Measurements from ENCODE around the gene RTL10. TPM values are rescaled to one million over a fixed set of nuclear protein-coding genes. Genes with fewer than 3 reads are reported as not detected.
"Not testable (repeated sequence)": the region's sequence is repeated elsewhere in the genome, so short reads cannot be mapped to it uniquely, and the experiment has no call there.

RTL10 gene
- total RNA-seq, 2 experiments from 2014 or later: 18.7 to 23.1 TPM

DNA sequence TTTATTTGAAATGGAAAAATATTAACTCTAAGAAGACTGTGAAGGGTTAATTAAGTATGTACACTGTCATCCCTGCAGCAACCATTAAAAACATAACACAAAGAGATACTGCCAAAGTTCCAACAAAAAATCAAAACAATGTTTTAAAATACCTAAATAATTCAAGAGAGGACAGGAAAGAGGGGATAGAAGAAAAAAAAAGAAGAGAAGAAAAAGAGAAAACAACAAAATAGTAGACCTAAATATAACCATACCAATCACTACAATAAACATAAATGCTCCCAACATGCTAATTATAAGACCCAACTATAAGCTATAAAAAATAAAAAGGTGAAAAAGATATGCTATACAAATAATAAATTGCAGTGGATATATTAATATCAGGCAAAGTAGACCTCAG, 20.1 kb downstream of the RTL10 start:
- no peak overlapping the region for H3K4me3 Mint-ChIP-seq
- DNase-seq: no peak
- H3K4me1 Mint-ChIP-seq: peaks cover 28% of the 10 kb centered on the region
- H3K36me3 Mint-ChIP-seq: peaks cover 7% of the 10 kb centered on the region
- no peaks in the 10 kb centered on the region for H3K27me3 Mint-ChIP-seq
- H3K27ac Mint-ChIP-seq: no peak overlapping the region
- H3K9me3 Mint-ChIP-seq: no peaks in the 10 kb centered on the region

DNA sequence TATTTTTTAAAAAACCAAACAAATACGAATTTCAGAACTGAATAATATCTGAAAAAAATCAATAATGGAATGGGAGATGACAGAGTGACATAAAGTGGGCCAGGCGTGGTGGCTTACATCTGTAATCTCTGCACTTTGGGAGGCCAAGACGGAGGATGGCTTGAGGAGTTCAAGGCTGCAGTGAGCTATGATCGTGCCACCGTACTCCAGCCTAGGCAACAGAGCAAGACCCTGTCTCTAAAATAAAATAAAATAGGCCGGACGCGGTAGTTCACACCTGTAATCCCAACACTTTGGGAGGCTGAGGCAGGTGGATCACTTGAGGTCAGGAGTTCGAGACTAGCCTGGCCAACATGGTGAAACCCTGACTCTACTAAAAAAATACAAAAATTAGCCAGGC, 21.3 kb downstream of the RTL10 start:
- not testable (repeated sequence) for H3K27ac Mint-ChIP-seq, H3K27me3 Mint-ChIP-seq, DNase-seq, H3K36me3 Mint-ChIP-seq, H3K4me3 Mint-ChIP-seq, H3K9me3 Mint-ChIP-seq
- peaks cover 28% of the 10 kb centered on the region for H3K4me1 Mint-ChIP-seq

DNA sequence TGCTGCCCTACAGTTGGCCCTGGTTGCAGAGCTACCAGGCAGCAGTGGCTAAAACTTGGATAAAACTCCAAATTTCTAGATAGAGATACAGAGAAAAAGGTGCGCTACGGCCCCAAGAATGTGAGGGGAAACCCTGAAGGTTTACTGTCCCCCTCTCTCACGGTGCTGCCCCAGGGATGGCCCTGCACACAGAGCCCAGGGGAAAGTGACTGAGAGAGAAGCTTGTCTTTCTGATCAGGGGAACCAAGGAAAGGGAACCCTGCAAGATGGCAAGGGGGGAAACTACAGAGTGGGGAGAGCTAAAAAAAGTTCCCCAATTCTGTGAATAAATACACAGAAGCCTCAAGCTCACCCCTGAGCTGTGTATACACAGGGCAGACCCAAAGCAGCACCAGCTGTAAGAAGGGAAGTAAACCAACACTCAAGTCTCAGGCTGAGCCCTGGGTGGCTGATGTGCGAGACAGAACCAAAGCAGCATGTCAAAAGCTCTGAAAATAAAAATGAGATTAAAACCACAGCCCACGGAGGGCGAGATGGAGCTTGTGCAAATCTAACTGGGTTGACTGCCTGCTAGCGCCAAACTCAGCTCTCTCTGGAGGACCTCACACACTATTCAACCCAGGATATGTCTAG, 22.1 kb downstream of the RTL10 start:
- DNase-seq: no peak
- H3K27ac Mint-ChIP-seq: no peak overlapping the region
- H3K4me1 Mint-ChIP-seq: peaks cover 24% of the 10 kb centered on the region
- H3K4me3 Mint-ChIP-seq: no peak overlapping the region
- no peaks in the 10 kb centered on the region for H3K9me3 Mint-ChIP-seq
- no peaks in the 10 kb centered on the region for H3K27me3 Mint-ChIP-seq
- peaks cover 7% of the 10 kb centered on the region for H3K36me3 Mint-ChIP-seq

DNA sequence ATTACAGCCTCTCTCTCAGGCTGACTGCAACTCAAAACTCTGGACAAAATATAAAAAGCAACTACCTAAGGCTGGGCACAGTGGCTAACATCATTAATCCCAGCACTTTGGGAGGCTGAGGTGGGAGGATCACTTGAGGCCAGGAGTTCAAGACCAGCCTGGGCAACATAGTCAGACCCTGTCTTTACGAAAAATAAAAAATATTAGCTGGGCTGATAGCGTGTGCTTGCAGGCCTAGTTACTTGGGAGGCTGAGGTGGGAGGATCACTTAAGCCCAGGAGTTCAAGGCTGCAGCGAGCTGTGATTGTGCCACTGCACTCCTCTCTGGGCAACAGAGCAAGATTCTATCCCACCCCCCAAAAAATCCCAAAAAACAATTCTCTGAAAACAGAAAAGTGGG, 22.7 kb downstream of the RTL10 start:
- H3K4me1 Mint-ChIP-seq: peaks cover 23% of the 10 kb centered on the region
- H3K27ac Mint-ChIP-seq, H3K27me3 Mint-ChIP-seq, H3K4me3 Mint-ChIP-seq, H3K9me3 Mint-ChIP-seq, DNase-seq, H3K36me3 Mint-ChIP-seq: not testable (repeated sequence)

DNA sequence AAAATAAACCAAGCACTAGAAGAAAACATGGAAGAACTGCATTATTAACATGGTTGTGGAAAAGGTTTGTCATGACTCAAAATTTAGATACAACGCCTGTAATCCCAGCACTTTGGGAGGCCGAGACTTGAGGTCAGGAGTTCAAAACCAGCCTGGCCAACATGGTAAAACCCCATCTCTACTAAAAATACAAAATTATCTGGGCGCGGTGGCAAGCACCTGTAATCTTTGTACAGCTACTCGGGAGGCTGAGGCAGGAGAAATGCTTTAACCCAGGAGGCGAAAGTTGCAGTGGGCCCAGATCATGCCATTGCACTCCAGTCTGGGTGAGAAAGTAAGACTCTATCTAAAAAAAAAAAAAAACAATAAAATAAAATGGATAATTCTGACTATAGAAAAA, 23.7 kb downstream of the RTL10 start:
- Mint-ChIP-seq H3K4me3 (no peak overlapping the region), H3K27ac (no peak overlapping the region)

DNA sequence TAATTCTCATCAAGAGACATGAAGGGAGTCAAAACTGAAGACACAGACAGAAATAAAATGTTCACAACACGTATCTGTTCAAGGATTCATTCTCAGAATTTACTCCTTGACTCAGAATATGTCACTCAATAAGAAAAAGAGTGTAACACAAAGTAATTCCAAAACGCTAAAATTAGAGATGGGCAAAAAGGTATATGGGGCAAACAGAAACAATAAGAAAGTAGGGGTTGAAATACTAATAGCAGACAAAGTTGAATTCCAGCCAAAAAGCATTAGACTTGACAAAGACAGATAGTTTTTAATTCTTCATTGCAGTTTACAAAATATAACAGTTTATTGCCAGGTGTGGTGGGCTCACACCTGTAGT, 26.7 kb downstream of the RTL10 start:
- H3K4me1 Mint-ChIP-seq: peaks cover 7% of the 10 kb centered on the region
- no peaks in the 10 kb centered on the region for H3K9me3 Mint-ChIP-seq

More for the DNA sequence above, 23.7 kb downstream of the RTL10 start:
- no peaks in the 10 kb centered on the region for H3K9me3 Mint-ChIP-seq
- H3K36me3 Mint-ChIP-seq: peaks cover 7% of the 10 kb centered on the region
- no peaks in the 10 kb centered on the region for H3K27me3 Mint-ChIP-seq
- H3K4me1 Mint-ChIP-seq: peaks cover 20% of the 10 kb centered on the region
- DNase-seq: no peak

DNA sequence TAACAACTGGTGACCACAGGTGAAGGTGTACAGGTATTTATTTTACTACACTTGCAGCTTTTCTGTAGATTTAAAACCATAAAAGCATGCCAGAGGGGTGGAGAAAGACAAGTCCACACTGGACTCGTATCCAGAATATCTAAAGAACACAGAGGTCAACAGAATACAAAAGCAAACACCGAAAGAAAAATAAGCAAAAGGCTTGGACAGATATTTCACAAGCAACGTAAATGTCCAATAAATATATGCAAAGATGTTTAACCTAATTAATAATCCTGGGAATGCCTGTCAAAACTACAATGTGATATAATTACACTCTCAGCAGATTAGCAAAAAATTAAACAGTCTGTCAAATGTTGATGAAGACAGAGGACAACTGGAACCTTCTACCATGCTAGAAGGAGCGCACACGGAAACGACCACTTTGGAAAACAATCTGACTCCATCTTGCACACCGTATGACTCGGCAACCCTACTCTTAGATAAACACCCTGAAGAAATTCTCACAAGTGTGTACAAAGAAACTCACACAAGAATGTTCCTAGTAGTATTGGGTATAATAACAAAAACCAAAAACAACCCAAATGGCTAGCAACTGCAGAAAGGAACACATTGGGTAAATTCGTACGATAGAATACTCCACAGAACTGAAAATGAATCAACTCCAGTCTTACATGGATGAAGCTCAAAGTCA, 27.2 kb downstream of the RTL10 start:
- no peaks in the 10 kb centered on the region for H3K9me3 Mint-ChIP-seq

More for the DNA sequence above, 26.7 kb downstream of the RTL10 start:
- no peaks in the 10 kb centered on the region for H3K27me3 Mint-ChIP-seq
- H3K4me3 Mint-ChIP-seq: no peak overlapping the region
- no peak for DNase-seq
- H3K36me3 Mint-ChIP-seq: no peaks in the 10 kb centered on the region
- H3K27ac Mint-ChIP-seq: no peak overlapping the region

DNA sequence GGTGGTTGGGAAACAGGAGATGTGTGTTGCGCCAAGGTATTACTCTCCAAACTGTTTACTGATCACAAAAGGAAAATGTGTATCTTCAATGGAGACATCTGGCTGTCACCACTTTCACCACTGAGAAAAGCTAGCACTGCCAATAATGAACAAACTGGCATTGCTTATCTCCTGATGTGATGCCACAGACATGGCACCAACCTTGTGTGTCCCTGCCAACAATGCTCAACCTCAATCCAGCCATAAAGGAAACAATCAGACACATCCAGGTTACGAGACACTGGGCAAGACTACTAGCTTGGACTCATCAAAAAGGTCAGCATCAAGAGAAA, 28.1 kb downstream of the RTL10 start:
- H3K36me3 Mint-ChIP-seq: no peaks in the 10 kb centered on the region
- no peak overlapping the region for H3K4me3 Mint-ChIP-seq
- DNase-seq: no peak
- H3K4me1 Mint-ChIP-seq: no peaks in the 10 kb centered on the region
- H3K27ac Mint-ChIP-seq: no peak overlapping the region
- no peaks in the 10 kb centered on the region for H3K9me3 Mint-ChIP-seq
- no peaks in the 10 kb centered on the region for H3K27me3 Mint-ChIP-seq

More for the DNA sequence above, 27.2 kb downstream of the RTL10 start:
- no peaks in the 10 kb centered on the region for H3K36me3 Mint-ChIP-seq
- no peak for DNase-seq
- H3K4me3 Mint-ChIP-seq: no peak overlapping the region
- H3K27ac Mint-ChIP-seq: no peak overlapping the region
- no peaks in the 10 kb centered on the region for H3K27me3 Mint-ChIP-seq
- H3K4me1 Mint-ChIP-seq: peaks cover 2% of the 10 kb centered on the region

DNA sequence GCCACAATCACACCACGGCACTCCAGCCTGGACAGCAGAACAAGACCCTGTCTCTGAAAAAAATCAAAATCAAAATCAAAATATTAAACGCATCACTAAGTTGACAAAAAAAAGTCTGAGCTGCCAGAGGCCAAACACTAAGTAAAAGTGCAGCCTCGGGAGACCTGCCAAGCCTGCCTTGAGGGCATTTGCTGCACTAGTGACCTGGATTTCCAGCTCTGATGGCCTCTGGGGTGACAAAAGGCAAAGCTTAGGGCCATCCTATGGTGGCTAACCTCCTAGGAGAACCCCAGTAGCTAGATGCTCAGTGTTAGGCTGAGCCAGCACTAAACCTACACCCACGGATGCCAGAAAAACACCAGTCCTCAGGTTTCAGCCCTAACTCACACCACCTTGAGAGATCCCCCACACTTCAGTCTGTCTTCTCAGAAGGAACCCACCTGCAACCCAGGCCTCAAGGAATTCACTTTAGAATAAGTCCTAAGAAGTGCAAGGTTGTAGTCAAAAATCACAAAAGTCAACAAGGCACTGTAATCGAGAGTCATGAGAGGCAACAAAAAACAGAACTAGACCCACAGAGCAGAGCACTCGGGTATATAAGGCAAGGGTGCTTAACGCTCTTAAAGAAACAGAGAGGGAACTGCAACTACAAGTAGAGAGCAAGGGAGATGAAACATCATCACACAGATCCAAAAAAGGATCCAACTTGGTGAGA, 28.6 kb downstream of the RTL10 start:
- Mint-ChIP-seq H3K36me3 (no peaks in the 10 kb centered on the region), H3K4me1 (no peaks in the 10 kb centered on the region), H3K27me3 (no peaks in the 10 kb centered on the region), H3K4me3 (no peak overlapping the region), H3K9me3 (no peaks in the 10 kb centered on the region), H3K27ac (no peak overlapping the region)
- no peak for DNase-seq

DNA sequence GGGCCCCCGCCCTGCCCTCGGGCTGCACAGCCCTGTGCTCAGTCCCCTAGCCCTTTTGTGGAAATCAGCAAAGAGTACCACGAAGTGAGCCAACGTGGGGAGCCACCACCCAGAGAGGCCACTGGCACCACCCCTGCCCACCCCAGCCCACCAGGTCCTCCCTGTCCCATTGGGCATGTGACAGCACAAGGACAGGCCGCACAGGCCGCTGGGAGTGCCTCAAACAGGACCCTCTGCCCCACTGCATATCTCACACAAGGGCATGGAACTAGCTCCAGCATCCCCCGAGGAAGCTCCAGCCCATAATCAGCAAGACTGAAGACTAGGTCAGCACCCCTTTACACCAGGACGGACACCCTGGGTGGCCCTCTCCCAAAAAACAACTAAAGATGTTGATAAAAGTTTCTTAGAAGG, 29.7 kb downstream of the RTL10 start:
- H3K27ac Mint-ChIP-seq: no peak overlapping the region
- no peak overlapping the region for H3K4me3 Mint-ChIP-seq
- H3K4me1 Mint-ChIP-seq: no peaks in the 10 kb centered on the region
- DNase-seq: no peak
- H3K9me3 Mint-ChIP-seq: no peaks in the 10 kb centered on the region
- H3K36me3 Mint-ChIP-seq: no peaks in the 10 kb centered on the region
- no peaks in the 10 kb centered on the region for H3K27me3 Mint-ChIP-seq

DNA sequence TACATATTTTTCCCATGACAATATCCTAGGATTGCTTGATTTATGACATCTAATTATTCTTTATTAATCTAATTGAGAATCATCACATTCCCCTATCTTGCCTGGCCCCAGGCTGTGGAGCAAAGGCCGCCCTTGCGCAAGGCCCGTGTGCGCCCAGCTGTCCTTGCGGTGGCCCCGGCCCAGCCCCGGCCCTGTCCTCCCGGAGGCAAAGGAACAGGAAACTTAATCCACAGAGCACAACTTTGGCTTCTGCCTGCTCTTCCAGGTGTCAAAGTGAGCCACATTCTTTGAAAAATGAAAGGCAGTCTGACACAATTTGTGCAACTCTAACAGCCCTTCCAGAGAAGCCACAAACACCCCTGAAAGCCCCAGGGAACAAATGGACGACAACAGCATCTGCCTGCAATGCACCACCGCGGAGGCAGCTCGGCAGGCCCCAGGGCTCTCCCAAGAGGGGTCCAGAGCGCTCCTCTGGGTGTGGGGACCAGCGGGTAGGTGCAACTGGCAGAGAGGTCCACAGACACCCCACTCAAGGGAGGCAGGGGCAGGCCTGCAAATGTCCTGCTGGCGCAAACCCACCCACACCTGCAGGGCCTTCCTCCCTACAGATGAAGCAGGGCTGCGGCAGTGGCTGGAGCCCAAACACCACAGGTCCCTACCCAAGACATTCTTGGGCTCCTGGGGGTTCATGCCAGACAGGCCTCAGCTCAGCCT, 30.3 kb downstream of the RTL10 start:
- Mint-ChIP-seq H3K27ac (no peak overlapping the region), H3K9me3 (no peaks in the 10 kb centered on the region), H3K27me3 (no peaks in the 10 kb centered on the region), H3K4me1 (no peaks in the 10 kb centered on the region), H3K36me3 (no peaks in the 10 kb centered on the region), H3K4me3 (no peak overlapping the region)
- no peak for DNase-seq

DNA sequence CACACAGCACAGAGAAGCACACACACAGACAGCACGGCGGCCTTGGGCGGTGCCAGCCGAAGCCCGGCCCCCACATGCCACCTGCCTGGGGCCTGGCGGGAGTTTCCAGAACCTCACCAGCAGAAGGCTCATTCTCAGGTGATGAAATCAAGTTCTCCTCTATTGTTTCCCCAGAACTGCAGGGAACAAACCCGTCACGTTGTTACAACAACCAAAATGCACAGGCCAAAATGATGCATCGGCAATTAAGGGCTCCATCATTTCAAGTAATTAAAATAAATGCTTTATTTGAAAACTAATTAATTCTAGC, 30.8 kb downstream of the RTL10 start:
- H3K27ac Mint-ChIP-seq: no peak overlapping the region
- no peaks in the 10 kb centered on the region for H3K4me1 Mint-ChIP-seq
- no peak overlapping the region for H3K4me3 Mint-ChIP-seq
- no peak for DNase-seq
- H3K27me3 Mint-ChIP-seq: no peaks in the 10 kb centered on the region
- no peaks in the 10 kb centered on the region for H3K9me3 Mint-ChIP-seq
- H3K36me3 Mint-ChIP-seq: no peaks in the 10 kb centered on the region

DNA sequence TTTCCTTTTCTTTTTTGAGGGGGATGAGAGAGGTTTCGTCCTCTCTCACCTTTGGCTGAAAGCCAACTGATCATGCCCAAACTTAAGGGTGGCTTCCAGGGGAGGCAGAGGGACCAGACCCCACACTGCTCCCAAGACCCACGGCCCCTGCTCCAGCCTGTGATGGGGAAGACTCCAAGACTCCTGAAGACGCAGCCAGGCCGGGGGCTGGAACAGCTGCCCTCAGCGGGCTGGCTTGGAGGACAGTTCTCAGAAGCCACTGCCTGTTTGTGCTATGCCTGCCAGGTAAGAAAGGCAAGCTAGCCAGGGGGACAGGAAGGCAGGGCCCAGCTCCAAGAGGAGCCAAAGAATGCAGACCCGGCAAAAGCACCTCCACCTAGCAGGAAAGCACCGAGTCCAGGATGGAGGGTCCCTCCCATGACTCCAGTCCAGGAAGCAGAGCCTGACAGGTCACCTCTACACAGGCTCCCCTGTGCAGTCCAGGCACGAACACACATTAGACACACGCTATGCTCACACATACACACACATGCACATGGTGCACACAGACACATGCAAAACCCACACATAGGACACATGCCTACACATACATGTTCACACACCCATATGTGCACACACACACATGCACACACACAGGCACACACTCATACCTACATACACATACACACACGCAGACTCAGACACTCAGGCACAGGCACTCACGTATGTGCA, 31.3 kb downstream of the RTL10 start:
- no peak for DNase-seq
- Mint-ChIP-seq H3K27ac (no peak overlapping the region), H3K36me3 (no peaks in the 10 kb centered on the region), H3K4me1 (no peaks in the 10 kb centered on the region), H3K9me3 (no peaks in the 10 kb centered on the region), H3K27me3 (no peaks in the 10 kb centered on the region), H3K4me3 (no peak overlapping the region)

DNA sequence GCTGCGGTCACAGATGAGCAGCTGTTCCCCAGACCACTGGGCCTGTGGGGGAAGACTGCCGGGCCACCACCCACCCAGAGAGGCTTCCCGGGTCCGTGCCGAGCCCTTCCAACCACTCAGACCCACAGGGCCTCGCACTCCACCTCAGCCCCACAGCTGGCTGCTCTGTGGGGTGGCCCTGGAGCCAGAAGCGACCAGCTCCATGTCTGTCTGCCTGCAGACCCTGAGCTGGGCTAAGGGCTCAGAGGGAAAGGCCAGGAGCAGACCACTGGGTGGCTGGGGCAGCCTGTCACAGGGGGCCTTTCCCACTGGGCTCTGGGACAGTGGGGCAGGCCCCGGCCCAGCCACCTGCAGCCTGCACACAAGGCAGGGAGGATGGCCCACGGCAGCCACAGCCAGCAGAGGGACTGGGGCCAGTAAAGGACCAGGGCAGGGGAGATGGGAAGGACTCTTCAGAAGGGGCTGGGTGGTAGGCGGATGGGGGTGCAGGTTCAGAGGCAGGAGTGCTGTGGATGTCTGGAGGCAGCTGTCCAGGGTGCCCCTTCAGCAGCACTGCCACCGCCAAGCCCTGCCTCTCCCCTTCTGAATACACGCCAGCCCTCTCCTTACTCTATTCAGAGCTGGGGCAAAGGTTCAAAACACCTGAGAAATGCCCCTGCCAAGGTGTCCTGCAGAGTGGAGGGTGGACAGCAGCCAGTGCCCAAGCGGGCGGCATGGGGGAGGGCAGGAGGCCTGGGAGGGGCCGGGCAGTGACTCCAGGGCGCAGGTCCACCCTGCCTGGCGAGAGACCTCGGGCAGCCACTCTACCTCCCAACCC, 32.2 kb downstream of the RTL10 start:
- Mint-ChIP-seq H3K27ac (no peak overlapping the region), H3K4me1 (no peaks in the 10 kb centered on the region), H3K36me3 (no peaks in the 10 kb centered on the region), H3K27me3 (no peaks in the 10 kb centered on the region), H3K4me3 (no peak overlapping the region), H3K9me3 (no peaks in the 10 kb centered on the region)
- no peak for DNase-seq

Data from activated naive CD8-positive, alpha-beta T cell treated with anti-CD3 and anti-CD28 coated beads for 36 hours (primary cell).